HuH-7 (cell line): ENCODE data around the gene STRC.
"Not testable (repeated sequence)": the region's sequence is repeated elsewhere in the genome, so short reads cannot be mapped to it uniquely, and the experiment has no call there.

Experiments
- DNase-seq: peaks from one replicate; pipeline ENCODE4 v3.0.0; 2011; ENCODE audit warnings: low spot score

Gene STRC

DNA sequence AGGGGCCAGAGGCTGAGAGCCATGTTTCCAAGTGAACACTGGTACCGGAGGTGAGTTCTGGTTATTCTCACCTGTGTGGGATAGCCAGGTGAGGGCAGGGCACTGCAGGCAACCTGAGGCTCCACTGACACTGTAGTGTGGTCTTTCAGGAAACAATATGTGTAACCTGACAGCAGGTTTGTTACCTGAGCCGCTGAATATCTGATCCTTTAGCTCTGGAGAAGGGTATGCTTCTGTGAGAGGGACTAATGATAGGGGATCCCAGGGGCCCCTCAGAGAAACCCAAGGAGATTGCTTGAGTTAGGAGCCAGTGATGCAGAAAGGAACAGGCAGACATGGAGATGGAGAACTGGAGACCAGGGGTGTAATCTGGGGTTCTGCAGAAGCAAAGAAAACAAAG is at the start of gene STRC:
STRC (minus strand) TSS at position 101 of the 400 bp plus-strand sequence; CDS start at position 23, 78 bp downstream.
- DNase-seq, result not testable (repeated sequence)

DNA sequence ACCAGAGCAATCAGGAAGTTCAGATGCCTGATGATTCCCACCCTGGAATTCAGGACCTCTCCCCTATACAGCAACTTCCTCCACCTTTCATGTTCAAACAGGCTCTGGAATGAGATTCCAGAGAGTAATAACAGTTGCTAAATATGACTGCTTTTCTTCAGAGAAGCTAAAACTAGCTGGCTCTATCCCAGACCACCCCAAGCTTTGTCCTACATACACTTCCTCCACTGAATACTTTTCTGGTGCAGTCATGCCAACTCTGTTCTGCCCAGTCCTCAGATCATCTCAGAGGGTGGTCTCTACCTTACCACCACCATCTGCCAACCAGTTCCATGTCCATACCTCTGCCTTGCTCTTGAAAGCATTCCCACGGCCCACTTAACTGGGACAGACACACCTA is 47.6 kb upstream of the STRC start:
- DNase-seq, result not testable (repeated sequence)

DNA sequence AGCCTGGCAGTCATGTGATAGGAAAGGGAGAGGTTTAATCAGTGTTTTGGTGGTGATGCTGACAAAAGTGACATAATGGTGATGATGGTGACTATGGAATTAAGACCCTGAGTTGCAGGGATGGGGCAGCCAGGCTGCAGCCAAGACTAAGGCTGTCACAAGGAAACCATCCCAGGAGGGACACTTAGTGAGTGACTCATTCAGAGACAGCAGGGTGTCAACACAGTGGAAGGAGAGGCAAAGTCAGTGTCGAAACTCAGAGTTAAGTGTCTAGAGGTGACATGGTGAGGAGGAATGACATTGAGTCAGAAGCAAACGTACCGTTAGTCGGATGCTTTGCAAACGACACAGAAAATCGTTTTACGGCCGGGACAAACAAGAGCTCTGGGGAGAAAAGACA is 44.7 kb upstream of the STRC start:
- DNase-seq, result not testable (repeated sequence)

DNA sequence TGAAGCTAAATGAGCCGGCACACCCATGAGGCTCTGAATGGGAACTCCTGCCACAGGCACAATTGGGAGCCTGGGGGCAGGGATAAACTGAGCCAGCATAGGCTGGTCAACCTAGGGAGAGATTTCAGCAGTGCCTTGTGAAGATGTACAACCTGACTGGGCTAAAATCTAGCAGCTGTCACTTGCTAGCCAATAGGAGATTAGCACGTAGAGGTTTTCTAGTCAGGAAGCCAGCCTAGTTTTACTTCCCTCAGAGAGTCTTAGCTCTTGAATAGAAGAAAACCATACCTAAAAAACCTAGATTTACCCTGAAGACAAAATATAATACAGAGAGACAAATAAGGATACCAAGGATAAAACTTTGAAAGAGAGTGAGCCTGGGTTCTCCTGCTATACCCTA is 43.7 kb upstream of the STRC start:
- DNase-seq, result not testable (repeated sequence)

DNA sequence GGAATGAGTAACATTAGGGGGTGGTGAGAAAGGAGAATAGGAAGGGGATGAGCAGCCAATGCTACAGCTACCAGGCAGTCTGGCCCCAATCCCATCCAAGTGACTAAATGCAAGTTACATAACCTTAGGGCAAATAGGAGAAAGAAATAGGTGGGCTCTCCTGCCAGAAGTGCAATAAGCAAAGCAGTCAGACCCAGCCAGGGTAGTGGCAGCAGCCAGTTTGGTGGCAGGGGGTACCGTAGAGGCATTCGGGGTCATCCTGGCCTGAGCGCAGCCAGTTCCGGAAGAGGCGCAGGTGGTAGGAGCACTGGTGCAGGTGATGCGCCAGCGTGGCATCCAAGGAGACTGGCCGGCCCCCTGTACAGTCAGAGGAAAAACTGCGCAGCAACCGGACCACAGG is 41.1 kb upstream of the STRC start:
- not testable (repeated sequence) for DNase-seq

- not testable (repeated sequence) for DNase-seq
These were observed 30.9 kb upstream of the STRC start for GRCh38 chr15:43649430-43649926.

GRCh38 chr15:43648649-43649429 is 30.2 kb upstream of the STRC start, which contains the start of gene CATSPER2:
TSS of gene CATSPER2 (minus strand) at chr15:43648844. CDS start at chr15:43648061, 783 bp downstream.
- DNase-seq, result no peak

DNA sequence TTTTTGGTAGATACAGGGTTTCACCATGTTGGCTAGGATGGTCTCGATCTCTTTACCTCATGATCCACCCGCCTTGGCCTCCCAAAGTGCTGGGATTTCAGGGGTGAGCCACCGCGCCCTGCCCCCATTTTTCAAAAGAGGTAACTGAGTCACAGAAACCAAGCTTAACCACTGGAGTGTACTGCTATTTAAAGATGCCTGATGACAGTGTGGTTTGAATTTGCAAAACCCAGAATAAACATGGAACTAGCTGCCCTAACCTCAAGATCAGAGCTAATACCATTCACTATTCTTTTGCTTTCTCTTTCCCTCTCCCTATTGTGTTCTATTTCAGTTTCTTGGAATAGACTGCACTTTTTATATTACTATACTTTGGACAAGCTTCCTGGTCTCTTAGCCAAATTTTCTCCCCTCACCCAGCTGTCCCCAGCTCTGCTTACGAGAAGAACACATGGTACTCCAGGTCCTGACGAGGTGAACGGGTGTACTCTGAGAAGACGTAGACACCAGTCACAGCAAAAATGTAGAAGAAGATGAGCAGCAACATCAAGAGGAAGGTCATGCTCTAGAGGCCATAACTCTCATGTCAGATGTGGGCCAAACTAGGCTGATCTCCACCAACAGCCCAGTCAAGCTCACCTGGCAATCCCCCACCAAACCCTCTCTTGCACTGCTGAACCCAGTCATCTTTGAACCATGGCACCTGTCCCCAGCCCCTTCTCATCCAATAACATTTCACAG is 20.0 kb upstream of the STRC start:
- not testable (repeated sequence) for DNase-seq

GRCh38 chr15:43626937-43627336 is 8.3 kb upstream of the STRC start:
- DNase-seq, result not testable (repeated sequence)

GRCh38 chr15:43625106-43625505 is 6.5 kb upstream of the STRC start:
- DNase-seq, result no peak

DNA sequence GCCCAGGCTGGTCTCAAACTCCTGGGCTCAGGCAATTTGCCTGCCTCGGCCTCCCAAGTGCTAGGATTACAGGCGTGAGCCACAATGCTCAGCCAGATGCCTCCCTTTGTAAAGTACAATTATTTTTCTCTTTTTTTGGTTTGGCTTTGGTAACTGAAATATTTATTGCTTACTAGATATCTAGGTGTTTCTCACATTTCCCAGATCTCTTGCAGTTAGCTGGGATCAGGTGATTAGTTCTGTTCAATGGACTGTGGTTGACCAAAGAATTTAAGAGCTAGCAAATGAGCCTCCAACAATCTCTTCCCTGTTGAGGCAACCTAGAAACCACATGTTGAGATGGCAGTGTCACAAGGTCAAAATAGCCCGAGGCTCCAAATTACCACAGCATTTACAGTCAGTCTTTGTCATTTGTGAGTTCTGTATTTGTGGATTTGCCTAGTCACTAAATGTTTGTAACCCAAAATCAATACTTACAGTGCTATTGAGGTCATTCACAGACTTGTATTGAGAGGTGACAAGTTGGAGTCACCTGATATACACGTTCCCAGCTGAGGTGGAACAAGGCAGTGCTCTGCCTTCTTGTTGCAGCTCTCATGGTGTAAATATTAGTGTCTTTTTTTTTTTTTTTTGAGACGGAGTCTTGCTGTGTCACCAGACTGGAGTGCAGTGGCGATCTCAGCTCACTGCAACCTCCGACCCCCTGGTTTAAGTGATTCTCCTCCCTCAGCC is 3.6 kb upstream of the STRC start:
- not testable (repeated sequence) for DNase-seq

DNA sequence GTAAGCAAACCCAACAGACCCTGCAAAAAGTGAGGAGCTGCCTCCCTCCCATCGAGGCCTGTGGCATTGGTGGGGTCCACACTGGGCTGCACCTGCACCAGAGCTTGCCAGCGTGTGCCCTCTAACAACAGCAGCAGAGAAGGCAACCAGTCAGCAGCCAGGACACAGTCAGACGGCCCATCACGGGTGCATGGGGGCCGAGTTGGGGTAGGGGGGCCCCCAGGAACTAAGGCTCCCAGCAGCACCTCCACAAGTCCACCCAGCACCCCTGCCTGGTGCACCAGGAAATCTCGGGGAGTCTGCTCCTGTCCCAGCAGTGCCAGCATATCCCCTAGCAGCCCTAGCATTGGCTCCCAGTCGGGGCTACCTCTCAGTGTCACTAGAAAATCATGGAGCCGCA is 850 bp downstream of the STRC start:
- DNase-seq, result not testable (repeated sequence)

GRCh38 chr15:43602233-43602632 is 16.4 kb downstream of the STRC start:
- not testable (repeated sequence) for DNase-seq

- not testable (repeated sequence) for DNase-seq
These were observed 18.4 kb downstream of the STRC start for GRCh38 chr15:43600200-43600599.

GRCh38 chr15:43599131-43599530 is 19.5 kb downstream of the STRC start:
- not testable (repeated sequence) for DNase-seq

DNA sequence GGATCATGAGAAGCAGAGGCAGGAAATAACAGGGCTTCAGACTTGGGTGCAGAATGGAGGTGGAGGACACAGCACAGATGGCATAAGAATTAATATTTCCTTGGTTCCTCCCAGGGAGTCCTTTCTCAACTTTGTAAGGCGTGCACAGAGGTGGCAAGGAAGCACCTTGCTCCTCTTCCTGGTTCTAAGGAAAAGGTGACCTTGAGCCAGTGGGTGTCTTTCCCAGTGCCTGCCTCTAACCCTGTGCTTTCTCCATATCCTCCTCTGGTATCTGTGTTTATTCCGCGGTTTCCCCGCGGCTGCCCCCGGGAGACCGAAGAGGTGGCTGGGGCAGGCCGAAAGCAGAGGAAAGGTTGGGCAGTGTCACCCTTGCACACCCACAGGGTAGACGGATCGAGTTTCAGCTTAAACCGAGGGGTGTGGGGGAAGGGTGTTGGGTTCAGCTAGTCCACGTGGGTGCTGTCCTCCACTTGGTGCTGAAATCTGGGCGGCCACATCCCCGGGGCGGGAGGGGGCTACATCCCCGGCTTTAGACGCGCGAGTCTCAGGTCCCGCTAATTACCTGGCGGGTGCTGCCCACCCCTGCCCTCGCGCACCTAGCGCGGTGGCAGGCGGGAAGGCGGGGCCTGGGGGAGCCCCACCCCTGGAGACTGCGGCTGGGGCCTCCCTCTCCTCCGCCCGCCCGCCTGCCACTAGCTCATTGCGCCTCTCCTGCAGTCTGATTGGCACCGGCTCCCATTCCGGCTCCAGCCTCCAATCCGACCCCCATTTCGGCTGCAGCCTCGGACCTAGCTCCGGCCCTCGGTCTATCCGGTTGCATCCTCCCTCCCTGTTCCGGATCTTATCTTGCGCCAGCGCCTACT is 25.0 kb downstream of the STRC start, which contains the start of gene CKMT1B:
CKMT1B (plus strand) TSS at position 700 of the 863 bp plus-strand sequence. CDS start 192 bp downstream, outside the sequence.
- DNase-seq, result not testable (repeated sequence)

DNA sequence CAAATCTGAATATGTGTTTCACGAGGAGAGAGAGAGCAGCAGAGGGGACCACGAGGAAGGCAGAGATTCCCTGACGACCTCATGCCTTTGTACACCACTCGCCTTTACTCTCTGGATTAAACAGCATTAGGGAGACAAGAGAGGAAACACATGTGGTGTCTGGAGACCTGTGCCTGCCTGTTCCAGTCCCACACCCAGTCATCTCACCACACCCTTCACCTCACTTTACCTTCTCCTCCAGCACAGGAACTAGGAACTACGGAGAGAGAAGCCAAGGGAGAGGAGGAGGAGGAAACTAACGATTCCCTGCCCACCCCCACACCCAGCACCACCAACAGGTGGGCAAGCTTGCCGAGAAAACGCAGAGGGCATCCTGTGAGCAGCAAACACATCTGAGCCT is 25.8 kb downstream of the STRC start:
- DNase-seq, result not testable (repeated sequence)

- DNase-seq, result not testable (repeated sequence)
These were observed 28.7 kb downstream of the STRC start, which contains the start of gene PPIP5K1 for GRCh38 chr15:43589778-43590466. TSS of gene PPIP5K1 (minus strand) at chr15:43590208. CDS start at chr15:43584504, 5,704 bp downstream.

- not testable (repeated sequence) for DNase-seq
These were observed 44.0 kb downstream of the STRC start for GRCh38 chr15:43574607-43575006.

DNA sequence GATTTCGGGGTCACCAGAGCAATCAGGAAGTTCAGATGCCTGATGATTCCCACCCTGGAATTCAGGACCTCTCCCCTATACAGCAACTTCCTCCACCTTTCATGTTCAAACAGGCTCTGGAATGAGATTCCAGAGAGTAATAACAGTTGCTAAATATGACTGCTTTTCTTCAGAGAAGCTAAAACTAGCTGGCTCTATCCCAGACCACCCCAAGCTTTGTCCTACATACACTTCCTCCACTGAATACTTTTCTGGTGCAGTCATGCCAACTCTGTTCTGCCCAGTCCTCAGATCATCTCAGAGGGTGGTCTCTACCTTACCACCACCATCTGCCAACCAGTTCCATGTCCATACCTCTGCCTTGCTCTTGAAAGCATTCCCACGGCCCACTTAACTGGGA is 52.0 kb downstream of the STRC start:
- DNase-seq, result not testable (repeated sequence)
